CD4-positive, alpha-beta T cell treated with Interleukin-15 for 1 hour (primary cell): ENCODE measurements around the gene C2CD2.
"Not testable (repeated sequence)": the region's sequence is repeated elsewhere in the genome, so short reads cannot be mapped to it uniquely, and the experiment has no call there.

ENCODE experiments used
- DNase-seq: peaks from one replicate; pipeline ENCODE4 v3.0.0-alpha.2; 2020

C2CD2 gene

GRCh38 chr21:41973861-41974751, 20.3 kb upstream of the C2CD2 start:
- no peak for DNase-seq

- no peak for DNase-seq
Measured at GRCh38 chr21:41973427-41973831, 19.6 kb upstream of the C2CD2 start.

GRCh38 chr21:41972511-41973205, 18.8 kb upstream of the C2CD2 start:
- no peak for DNase-seq

GRCh38 chr21:41971891-41972290, 18.1 kb upstream of the C2CD2 start:
- no peak for DNase-seq

DNA sequence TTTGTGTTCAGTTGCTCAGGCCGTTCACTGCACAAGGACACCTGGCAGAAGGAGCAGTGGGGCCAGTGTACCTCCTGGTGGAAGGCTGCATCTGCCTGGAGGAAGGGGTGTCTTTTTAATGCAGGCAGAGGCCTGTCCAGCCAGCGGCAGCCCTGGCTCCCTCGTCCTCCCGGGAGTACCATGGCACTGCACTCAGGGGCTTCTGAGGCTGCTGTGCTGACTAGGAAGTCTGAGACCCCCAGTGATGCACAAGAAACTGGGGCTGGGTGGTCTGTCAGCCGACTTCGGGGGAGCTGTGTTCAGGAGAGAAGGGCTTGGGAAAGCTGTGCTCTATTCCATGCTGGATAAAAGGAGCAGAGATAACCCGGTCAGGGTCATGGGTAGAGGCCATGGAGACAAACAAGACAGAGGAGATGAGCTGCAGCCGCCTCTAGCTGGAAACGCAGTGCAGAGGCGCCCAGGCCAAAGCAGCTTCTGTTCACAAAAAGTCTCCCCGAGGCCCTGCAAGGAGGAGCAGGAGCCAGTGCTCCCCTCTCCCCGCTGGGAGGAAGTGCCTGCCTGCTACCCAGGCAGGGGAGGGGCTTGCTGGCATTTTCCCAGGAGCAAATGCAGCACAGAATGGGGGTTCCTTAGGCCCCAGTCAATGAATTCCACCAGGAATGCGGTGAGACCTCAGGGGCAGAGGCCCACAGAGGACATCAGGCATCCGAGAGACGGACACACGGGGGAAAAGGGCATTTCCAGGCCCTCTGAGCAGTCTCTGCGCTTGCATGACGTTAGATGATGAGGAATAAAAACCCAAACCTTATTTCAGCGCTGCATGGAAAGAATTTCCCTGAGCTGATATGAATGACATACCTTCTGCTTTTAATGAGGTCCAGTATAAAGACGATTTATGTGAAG, 17.2 kb upstream of the C2CD2 start:
- no peak for DNase-seq

DNA sequence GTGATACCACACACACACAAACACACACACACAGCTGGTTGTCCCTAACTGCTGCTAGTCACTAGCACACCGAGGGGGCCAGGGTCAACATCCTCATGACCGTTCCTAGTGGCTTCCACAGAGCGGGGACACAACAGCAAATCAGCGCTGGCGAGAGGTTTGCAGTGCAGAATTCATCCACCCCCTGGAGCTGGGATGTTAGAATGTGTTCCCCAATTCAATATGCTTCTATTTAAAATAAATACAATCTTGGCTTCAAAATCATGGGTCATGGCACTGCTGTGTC, 16.2 kb upstream of the C2CD2 start:
- no peak for DNase-seq

DNA sequence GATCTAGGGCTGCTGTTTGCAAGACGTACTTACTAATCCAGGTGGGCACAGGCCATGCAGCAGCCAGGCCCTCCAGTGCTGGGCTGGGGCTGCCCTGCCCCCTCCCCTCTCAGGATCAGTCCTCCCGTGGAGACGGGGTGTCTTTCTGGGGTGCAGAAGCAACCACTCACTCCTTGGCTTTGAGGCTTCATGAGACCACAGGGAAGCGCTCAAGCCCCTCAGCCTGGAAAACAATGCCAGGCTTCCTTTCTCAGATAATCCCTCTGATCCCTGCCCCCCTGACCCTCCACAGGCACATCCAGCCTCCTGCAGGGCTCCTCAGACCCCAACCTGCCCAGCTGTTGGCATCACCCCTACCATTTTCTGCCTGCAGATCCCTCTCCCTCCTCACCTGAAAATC, 13.9 kb upstream of the C2CD2 start:
- DNase-seq, result no peak

- DNase-seq, result no peak
Measured at GRCh38 chr21:41966872-41967621, 13.2 kb upstream of the C2CD2 start.

DNA sequence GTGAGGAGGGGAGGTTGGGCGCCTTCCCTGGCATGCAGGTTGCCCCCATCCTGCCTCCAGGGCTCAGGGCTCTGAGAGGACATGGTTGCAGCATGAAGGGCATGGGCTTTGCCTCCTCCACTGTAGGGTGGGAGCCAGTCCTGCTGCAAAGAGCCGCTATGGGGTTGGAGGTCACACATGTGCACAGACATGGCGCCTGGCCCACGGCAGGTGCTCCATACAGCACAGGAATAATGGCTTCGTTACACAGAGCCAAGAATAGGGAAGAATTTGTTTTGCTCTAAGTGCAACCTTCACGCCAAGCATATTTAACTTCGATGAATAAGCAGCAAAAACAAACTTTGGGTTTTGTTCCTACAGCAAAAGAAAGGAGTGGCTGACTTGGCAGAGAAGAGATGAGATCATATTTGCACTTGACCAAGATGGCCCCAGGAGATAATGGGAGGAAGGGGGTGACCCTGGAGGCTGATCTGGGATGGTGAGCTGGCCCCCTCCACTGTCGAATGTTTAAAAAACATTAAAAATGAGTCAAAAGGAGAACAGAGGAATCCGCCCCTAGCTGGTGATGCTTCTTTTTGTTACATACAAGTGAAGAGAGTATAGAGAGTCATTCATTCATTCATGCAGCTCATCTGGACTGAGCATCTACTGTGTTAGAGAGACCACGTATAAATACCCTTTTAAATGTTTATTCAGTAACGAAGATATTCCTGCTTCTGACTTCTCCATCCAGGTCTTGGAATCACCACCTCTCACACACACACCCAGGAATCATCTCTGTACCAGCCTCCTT, 12.4 kb upstream of the C2CD2 start:
- no peak for DNase-seq

GRCh38 chr21:41965461-41966013, 11.7 kb upstream of the C2CD2 start:
- DNase-seq, result no peak

DNA sequence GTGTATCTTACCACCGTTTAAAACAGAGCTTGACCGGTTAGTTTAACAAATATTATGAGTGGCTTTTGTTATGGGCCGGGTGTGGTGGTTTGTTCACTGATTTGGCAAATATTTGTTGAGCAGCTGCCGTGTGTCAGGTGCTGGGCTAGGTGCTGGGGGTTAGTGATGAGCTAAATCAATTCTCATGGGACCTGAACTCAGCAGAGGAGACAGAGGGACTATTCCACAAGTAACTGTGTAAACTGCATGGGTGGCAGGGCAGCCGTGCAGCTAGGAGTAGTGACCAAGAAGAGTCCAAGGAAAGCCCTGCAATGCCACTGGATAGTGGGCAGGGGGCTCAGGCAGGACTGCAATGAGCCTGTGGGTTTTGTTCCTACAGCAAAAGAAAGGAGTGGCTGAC, 11.2 kb upstream of the C2CD2 start:
- no peak for DNase-seq

- DNase-seq, result no peak
Measured at GRCh38 chr21:41964171-41964570, 10.4 kb upstream of the C2CD2 start.

GRCh38 chr21:41962425-41962966, 8.7 kb upstream of the C2CD2 start:
- no peak for DNase-seq

DNA sequence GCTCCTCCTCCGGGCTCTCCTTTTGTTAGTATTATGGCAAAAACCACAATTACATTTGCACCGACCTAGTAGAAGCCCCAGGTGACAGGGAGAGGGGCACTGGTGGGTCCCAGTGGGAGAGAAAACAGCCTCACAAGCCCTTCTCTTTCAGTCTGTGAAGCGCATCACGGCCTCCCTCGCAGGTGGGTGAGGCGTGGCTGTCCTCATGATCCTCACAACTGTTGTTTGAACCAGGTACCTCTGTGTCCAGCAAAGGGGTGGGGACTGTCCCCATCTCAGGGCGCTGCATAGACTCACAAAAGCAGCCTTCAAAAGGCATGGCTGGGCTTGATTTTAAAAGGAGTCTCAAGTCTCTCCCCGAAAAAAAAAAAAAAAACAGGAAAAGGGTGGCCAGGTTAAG, 7.9 kb upstream of the C2CD2 start:
- DNase-seq, result no peak

DNA sequence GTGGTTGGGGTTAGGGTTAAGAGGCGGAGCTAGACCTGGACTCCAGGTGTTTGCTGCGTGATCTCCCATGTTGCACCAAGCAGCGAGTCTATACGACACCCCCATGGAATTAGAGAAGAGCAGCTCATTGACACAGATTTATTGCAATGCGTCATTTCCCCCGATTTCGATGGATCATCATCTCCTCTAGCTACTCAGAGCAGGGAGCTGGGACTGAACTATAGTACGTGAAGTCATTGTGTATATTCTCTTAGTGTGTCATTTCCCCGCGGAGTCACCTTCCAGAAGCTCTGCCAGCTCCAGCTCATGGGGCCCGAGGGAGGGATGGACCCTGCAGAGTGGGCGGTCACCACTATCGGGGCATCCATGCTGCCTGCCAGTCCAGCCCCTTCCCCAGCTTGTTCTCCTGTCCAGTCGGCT, 7.5 kb upstream of the C2CD2 start:
- no peak for DNase-seq

DNA sequence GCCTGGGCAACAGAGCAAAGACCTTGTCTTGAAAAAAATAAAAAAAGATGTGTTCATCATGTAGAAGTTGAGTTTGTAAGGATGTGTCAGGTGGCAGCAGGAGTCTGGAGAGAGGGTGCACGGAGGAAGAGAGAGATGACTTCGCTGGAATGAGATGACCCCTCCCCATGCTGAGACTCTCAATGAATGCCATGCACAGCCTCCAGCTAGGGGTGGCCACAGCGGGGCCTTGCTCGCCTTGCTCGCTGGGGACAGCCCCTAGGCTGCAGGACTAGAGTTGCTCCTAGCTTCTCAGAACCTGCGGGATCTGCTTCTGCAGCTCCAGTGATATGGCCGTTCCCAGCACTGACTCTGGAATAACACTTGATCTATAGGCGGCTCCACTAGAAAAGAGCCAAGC, 6.6 kb upstream of the C2CD2 start:
- DNase-seq, result no peak

- DNase-seq, result not testable (repeated sequence)
Measured at GRCh38 chr21:41959697-41960096, 5.9 kb upstream of the C2CD2 start.

DNA sequence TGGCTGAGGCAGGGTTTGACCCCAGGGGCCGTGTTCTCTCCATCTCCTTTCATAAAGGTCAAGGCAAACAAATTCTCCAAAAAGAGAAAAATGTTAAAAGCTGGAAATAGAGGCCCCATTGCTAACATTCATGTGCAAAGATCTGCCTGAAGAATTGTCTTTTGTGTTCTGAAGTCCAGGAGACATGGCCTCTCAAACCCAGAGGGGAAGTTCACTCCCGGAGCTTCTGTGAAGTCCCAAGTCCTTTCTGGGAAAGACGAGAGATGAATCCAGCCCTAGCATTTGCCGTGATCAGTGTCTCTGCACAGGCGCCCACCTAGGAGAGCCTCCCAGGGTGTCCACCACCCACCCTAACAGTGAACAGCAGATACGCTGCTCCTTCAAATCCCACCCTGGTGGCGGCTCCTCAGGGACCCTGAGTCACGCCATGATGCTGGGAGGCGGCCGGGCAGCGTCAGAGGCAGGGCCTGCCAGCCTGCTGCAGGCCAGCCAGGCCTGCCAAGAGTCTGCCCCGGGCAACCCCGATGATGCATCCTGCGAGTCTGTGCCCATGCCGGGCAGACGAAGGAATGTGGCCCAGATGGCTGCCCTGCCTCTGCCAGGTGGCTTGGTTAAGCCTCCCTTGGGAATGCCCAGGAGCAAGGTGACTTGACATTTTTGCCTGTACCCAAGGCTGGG, 5.2 kb upstream of the C2CD2 start:
- DNase-seq, result no peak

DNA sequence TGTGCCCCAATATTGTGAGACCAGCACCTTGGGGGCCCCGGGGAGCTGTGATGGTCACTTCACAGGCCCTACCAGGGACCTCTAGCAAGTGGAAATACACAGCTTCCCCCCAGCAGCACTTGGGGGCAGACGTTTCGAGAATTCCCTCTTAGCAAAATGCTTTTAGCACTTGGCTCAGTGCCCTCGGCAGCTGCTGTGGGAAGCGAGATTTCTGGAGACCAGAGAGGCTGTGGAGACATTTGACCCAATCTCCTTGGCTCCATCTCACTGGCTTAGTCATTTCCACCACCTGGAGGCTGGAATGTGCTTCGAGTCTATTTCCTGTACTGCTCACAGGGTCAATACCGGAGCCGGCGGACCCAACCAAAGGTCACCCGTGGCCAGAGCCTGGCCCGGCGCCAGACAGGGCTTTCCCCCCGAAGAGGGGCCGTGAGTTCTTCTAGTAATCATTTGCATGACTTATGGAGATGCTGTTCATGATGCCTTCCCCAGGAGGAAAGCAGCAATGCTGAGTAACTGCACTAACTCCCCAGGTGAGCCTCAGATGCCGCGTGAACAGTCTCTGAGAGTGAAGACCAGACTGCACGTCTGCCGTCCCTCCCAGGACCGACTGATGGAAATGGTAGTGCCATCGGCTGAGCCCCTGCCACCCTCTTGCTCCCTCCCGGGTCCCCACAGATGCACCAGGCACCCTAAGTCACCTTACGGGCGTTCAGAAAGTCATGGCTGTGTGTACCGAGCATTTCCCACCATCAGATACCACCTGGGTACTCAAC, 4.4 kb upstream of the C2CD2 start:
- DNase-seq, result no peak
